ENCODE results near the gene IP6K3. TPM values are rescaled to one million over a fixed set of nuclear protein-coding genes. Genes with fewer than 3 reads are reported as not detected.

IP6K3 gene
- polyA plus RNA-seq, 1 of the 3 experiments (the other 2 are of a cell fraction), result 0.21 TPM

DNA sequence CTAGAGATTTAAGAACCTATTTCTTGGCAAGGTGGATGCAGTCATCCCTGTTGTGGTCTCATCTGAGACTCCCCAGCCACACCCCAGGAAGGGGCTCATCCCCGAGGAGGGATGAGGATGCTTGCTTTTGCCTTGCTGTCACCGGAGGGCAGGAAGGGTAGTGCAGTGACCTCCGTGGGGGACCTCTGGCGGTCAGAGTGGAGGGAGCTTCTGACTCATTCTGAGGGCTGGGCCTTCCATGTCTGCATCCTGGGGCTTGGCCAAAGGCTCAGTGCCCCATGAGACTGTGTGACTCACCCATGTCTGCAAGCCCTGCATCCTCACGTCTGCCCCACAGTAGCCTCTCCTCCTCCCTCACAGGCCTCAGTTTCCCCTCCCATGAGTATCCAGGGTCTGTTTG, 73.9 kb downstream of the IP6K3 start:
- H3K9ac ChIP-seq, result no peak overlapping the region
- no peaks in the 10 kb centered on the region for H4K20me1 ChIP-seq (ENCODE audit: insufficient read depth)
- no peaks in the 10 kb centered on the region for H3K9me3 ChIP-seq
- peak; percentile 65 for DNase-seq
- peaks cover 0 to 4% of the 10 kb centered on the region in 2 experiments; a peak in 3 of 4 replicates for H3K4me1 ChIP-seq (ENCODE audit: control insufficient read depth in 1 of 2, insufficient read depth in 2 of 2, low read depth in 1 of 2, low read length in 1 of 2)
- WGBS (ENCODE audit: low lambda C conversion rate), result 10% methylated on average over 4 of the region's 5 CpGs
- no peaks in the 10 kb centered on the region for H3K36me3 ChIP-seq (replicated peaks in 1 of 2; ENCODE audit: control insufficient read depth in 1 of 2, insufficient read depth in 2 of 2, low read length in 1 of 2)
- H3K27ac ChIP-seq (ENCODE audit: low read depth in 2 of 2, low read length in 1 of 2), result 0 out of 4 replicates have a peak overlapping the region, but pooled peaks of 1 of the 2 experiments have one; percentile 24
- H3K27me3 ChIP-seq (ENCODE audit: insufficient read depth), result no peaks in the 10 kb centered on the region
- no peaks in the 10 kb centered on the region for H3K9me2 ChIP-seq
- H3K79me2 ChIP-seq (ENCODE audit: insufficient read depth), result no peaks in the 10 kb centered on the region
- H3F3A ChIP-seq (replicated peaks; ENCODE audit: insufficient read depth), result no peaks in the 10 kb centered on the region
- ChIA-PET POLR2A (no interaction called here), CTCF (interaction anchor here (1.0 to 2.2 kb wide), 4 partner anchors 13 to 86 kb away, joined by 4 to 8 read pairs (median 4); no protein-coding TSS in a partner anchor)
- no peak overlapping the region for H2AFZ ChIP-seq (ENCODE audit: low read depth)
- H3K4me3 ChIP-seq (ENCODE audit: low read depth in 2 of 2, low read length in 1 of 2), result no peak overlapping the region
- 0 out of 2 replicates have a peak overlapping the region, but pooled peaks have one; percentile 38 for H3K4me2 ChIP-seq
- TF ChIP-seq IRF3 (IDR thresholded peaks at IDR 0.05; ENCODE audit: low read depth, low read length) (no peak), FOSL2 (IDR thresholded peaks at IDR 0.05; ENCODE audit: borderline replicate concordance, low read depth) (peak; percentile 94), FOXM1 (IDR thresholded peaks at IDR 0.05; ENCODE audit: low read depth) (no peak), TAF1 (IDR thresholded peaks at IDR 0.05; ENCODE audit: borderline replicate concordance, low read depth, low read length) (no peak), MEF2A (IDR thresholded peaks at IDR 0.05; ENCODE audit: borderline replicate concordance, low read depth) (no peak), REST (IDR thresholded peaks at IDR 0.05; ENCODE audit: low read depth, low read length) (no peak), MAX (IDR thresholded peaks at IDR 0.05; ENCODE audit: low read depth) (0 out of 2 replicates have a peak, but pooled peaks have one; percentile 38), ELF1 (IDR thresholded peaks at IDR 0.05) (no peak), SIN3A (IDR thresholded peaks at IDR 0.05; ENCODE audit: borderline replicate concordance, low read depth, low read length) (0 out of 2 replicates have a peak, but pooled peaks have one; percentile 47), EP300 (IDR thresholded peaks at IDR 0.05; ENCODE audit: borderline replicate concordance in 1 of 2, low read depth in 1 of 2, low read length in 1 of 2) (peak in 1 of 2 experiments; percentile 58; a peak in 1 of 4 replicates), RCOR1 (IDR thresholded peaks at IDR 0.05; ENCODE audit: low read length) (no peak), NRF1 (IDR thresholded peaks at IDR 0.05; ENCODE audit: low read depth, low read length) (no peak), FOXJ3 (CRISPR knock-in tag; IDR thresholded peaks at IDR 0.05) (no peak), RFX5 (IDR thresholded peaks at IDR 0.05; ENCODE audit: low read length) (no peak), PBX3 (IDR thresholded peaks at IDR 0.05) (0 out of 2 replicates have a peak, but pooled peaks have one; percentile 22), JUND (IDR thresholded peaks at IDR 0.05) (peak; percentile 81; the same call in 1 of the 2 replicates), GABPA (IDR thresholded peaks at IDR 0.05; ENCODE audit: low read depth) (no peak), CHD2 (IDR thresholded peaks at IDR 0.05; ENCODE audit: low read length, partially characterized antibody) (no peak), TEAD4 (IDR thresholded peaks at IDR 0.05; ENCODE audit: borderline replicate concordance, insufficient read depth) (no peak), GATA2 (CRISPR knock-in tag; IDR thresholded peaks at IDR 0.05) (no peak), POLR2AphosphoS5 (IDR thresholded peaks at IDR 0.05; ENCODE audit: low read depth, low read length) (no peak)
- TF ChIP-seq, protein P1, sequence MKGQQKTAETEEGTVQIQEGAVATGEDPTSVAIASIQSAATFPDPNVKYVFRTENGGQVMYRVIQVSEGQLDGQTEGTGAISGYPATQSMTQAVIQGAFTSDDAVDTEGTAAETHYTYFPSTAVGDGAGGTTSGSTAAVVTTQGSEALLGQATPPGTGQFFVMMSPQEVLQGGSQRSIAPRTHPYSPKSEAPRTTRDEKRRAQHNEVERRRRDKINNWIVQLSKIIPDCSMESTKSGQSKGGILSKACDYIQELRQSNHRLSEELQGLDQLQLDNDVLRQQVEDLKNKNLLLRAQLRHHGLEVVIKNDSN (IDR thresholded peaks at IDR 0.05; ENCODE audit: borderline replicate concordance, low read depth), result no peak
- TF ChIP-seq, protein P2, sequence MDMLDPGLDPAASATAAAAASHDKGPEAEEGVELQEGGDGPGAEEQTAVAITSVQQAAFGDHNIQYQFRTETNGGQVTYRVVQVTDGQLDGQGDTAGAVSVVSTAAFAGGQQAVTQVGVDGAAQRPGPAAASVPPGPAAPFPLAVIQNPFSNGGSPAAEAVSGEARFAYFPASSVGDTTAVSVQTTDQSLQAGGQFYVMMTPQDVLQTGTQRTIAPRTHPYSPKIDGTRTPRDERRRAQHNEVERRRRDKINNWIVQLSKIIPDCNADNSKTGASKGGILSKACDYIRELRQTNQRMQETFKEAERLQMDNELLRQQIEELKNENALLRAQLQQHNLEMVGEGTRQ (IDR thresholded peaks at IDR 0.05; ENCODE audit: borderline replicate concordance, low read depth, low read length), result no peak
- TF ChIP-seq, protein P3, sequence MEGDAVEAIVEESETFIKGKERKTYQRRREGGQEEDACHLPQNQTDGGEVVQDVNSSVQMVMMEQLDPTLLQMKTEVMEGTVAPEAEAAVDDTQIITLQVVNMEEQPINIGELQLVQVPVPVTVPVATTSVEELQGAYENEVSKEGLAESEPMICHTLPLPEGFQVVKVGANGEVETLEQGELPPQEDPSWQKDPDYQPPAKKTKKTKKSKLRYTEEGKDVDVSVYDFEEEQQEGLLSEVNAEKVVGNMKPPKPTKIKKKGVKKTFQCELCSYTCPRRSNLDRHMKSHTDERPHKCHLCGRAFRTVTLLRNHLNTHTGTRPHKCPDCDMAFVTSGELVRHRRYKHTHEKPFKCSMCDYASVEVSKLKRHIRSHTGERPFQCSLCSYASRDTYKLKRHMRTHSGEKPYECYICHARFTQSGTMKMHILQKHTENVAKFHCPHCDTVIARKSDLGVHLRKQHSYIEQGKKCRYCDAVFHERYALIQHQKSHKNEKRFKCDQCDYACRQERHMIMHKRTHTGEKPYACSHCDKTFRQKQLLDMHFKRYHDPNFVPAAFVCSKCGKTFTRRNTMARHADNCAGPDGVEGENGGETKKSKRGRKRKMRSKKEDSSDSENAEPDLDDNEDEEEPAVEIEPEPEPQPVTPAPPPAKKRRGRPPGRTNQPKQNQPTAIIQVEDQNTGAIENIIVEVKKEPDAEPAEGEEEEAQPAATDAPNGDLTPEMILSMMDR (IDR thresholded peaks at IDR 0.05), result peak; percentile 71

Data from SK-N-SH (cell line).